Measurements from ENCODE around the gene METTL17. TPM values are rescaled to one million over a fixed set of nuclear protein-coding genes. Genes with fewer than 3 reads are reported as not detected.

The METTL17 gene
- total and polyA plus RNA-seq, 2 donors (not counting 3 experiments of a cell fraction or from before 2014, with no cell fraction given) = 60.6 to 90.6 TPM

DNA sequence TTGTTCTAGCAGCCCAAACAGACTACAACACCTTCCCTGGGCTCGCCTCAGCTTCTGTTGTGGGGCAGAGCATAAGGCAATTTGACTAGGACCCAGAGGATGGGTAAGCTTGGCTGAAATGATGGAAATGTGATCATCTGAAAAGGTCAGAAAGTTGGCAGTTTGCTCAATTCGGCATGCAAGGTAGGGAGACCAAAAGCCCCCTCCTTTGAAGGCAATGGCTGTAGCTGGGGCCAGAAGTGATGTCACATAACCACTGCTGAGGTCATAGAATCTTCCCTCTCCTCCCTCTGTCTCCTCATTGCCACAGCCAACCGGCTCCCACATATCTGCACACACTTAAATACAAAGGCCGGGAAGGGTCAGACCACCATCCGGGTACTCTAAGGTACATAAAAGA is 40.1 kb downstream of the METTL17 start, which contains the start of gene TPPP2:
TSS of gene TPPP2 (plus strand) at position 301 of the 400 bp plus-strand sequence. CDS start 365 bp downstream, outside the sequence.
- CTCF ChIA-PET = interaction anchor here (0.5 to 10.1 kb wide), 3 partner anchors 8 to 22 kb away, joined by 3 to 86 read pairs (median 3); no protein-coding TSS in a partner anchor
- Histone ChIP-seq H4K20me1 (replicated peaks; ENCODE audit: control insufficient read depth, extremely low read depth, insufficient read depth, low read length) (no peaks in the 10 kb centered on the region), H3K4me2 (ENCODE audit: insufficient read depth, low read length) (no peak within 1 kb of the TSS), H3K4me3 (replicated peaks in 1 of 3; ENCODE audit: insufficient read depth in 1 of 3, low read depth in 1 of 3, low read length in 3 of 3) (no peak within 1 kb of the TSS), H3K9ac (replicated peaks; ENCODE audit: extremely low read depth, insufficient read depth, low read length) (no peak within 1 kb of the TSS), H3K4me1 (ENCODE audit: control insufficient read depth, extremely low read depth, insufficient read depth, low read length) (no peaks in the 10 kb centered on the region), H3K36me3 (ENCODE audit: control insufficient read depth in 2 of 2, extremely low read depth in 1 of 2, insufficient read depth in 2 of 2, low read length in 2 of 2) (no peaks in the 10 kb centered on the region), H3K9me3 (replicated peaks; ENCODE audit: control insufficient read depth, insufficient read depth, low read length) (no peaks in the 10 kb centered on the region), H2AFZ (ENCODE audit: low read depth, low read length) (no peak within 1 kb of the TSS), H3K9me1 (replicated peaks; ENCODE audit: control insufficient read depth, extremely low read depth, insufficient read depth, low read length) (no peaks in the 10 kb centered on the region), H3K79me2 (ENCODE audit: control insufficient read depth, insufficient read depth, low read length) (no peaks in the 10 kb centered on the region), H3K27me3 (ENCODE audit: control insufficient read depth in 2 of 2, insufficient read depth in 2 of 2, low read length in 2 of 2) (peaks cover 30 to 34% of the 10 kb centered on the region in 2 experiments), H3K27ac (ENCODE audit: insufficient read depth, low read depth, low read length) (no peak within 1 kb of the TSS)
- intact Hi-C loops (cut with micrococcal nuclease) = no loop called here
- BruUV-seq (replicated peaks) = no TSS peak
- FAIRE-seq = no peak
- dilution Hi-C loops (cut with MboI; ENCODE audit: extremely low pct_ligation_motif_present, low sequenced_read_pairs) = no loop called here
- no peak for DNase-seq (ENCODE audit: low read depth, low spot score)
- TF ChIP-seq EZH2 (IDR thresholded peaks at IDR 0.05; ENCODE audit: borderline replicate concordance, low read depth, low read length, severe bottlenecking) = no peak
- TF ChIP-seq, protein P1, sequence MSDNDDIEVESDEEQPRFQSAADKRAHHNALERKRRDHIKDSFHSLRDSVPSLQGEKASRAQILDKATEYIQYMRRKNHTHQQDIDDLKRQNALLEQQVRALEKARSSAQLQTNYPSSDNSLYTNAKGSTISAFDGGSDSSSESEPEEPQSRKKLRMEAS (IDR thresholded peaks at IDR 0.05; ENCODE audit: insufficient read depth, insufficient read length) = no peak
- no peak for TF ChIP-seq MYC (IDR thresholded peaks at IDR 0.05; ENCODE audit: low read depth, low read length)
- TF ChIP-seq JUN (IDR thresholded peaks at IDR 0.05; ENCODE audit: borderline replicate concordance, insufficient read depth, insufficient read length, low read depth) = no peak
- TF ChIP-seq FOS (IDR thresholded peaks at IDR 0.05; ENCODE audit: borderline replicate concordance, insufficient read depth, low read length) = no peak
- TF ChIP-seq GATA2 (IDR thresholded peaks at IDR 0.05; ENCODE audit: insufficient read depth, insufficient read length, low read depth, low read length) = no peak
- POLR2A ChIA-PET = no interaction called here

GRCh38 chr14:21030531-21030930 is 40.8 kb downstream of the METTL17 start:
- Histone ChIP-seq H4K20me1 (replicated peaks; ENCODE audit: control insufficient read depth, extremely low read depth, insufficient read depth, low read length) (no peaks in the 10 kb centered on the region), H3K9ac (replicated peaks; ENCODE audit: extremely low read depth, insufficient read depth, low read length) (no peak overlapping the region), H3K4me1 (ENCODE audit: control insufficient read depth, extremely low read depth, insufficient read depth, low read length) (no peaks in the 10 kb centered on the region), H3K27ac (ENCODE audit: insufficient read depth, low read depth, low read length) (no peak overlapping the region), H3K9me1 (replicated peaks; ENCODE audit: control insufficient read depth, extremely low read depth, insufficient read depth, low read length) (no peaks in the 10 kb centered on the region), H3K4me2 (ENCODE audit: insufficient read depth, low read length) (no peak overlapping the region), H3K9me3 (replicated peaks; ENCODE audit: control insufficient read depth, insufficient read depth, low read length) (no peaks in the 10 kb centered on the region), H3K36me3 (ENCODE audit: control insufficient read depth in 2 of 2, extremely low read depth in 1 of 2, insufficient read depth in 2 of 2, low read length in 2 of 2) (no peaks in the 10 kb centered on the region), H2AFZ (ENCODE audit: low read depth, low read length) (no peak overlapping the region), H3K79me2 (ENCODE audit: control insufficient read depth, insufficient read depth, low read length) (no peaks in the 10 kb centered on the region), H3K27me3 (ENCODE audit: control insufficient read depth in 2 of 2, insufficient read depth in 2 of 2, low read length in 2 of 2) (peaks cover 30 to 33% of the 10 kb centered on the region in 2 experiments), H3K4me3 (replicated peaks in 1 of 3; ENCODE audit: insufficient read depth in 1 of 3, low read depth in 1 of 3, low read length in 3 of 3) (no peak overlapping the region)
- POLR2A ChIA-PET = no interaction called here
- dilution Hi-C loops (cut with MboI; ENCODE audit: extremely low pct_ligation_motif_present, low sequenced_read_pairs) (no loop called here), intact Hi-C loops (cut with micrococcal nuclease) (no loop called here)
- TF ChIP-seq POLR2A (IDR thresholded peaks at IDR 0.05; ENCODE audit: low read depth, low read length) (no peak), MYC (IDR thresholded peaks at IDR 0.05; ENCODE audit: low read depth, low read length) (no peak), GATA2 (IDR thresholded peaks at IDR 0.05; ENCODE audit: insufficient read depth, insufficient read length, low read depth, low read length) (no peak), POLR2AphosphoS5 (IDR thresholded peaks at IDR 0.05; ENCODE audit: insufficient read depth, low read depth, low read length) (no peak), CTCF (IDR thresholded peaks at IDR 0.05; ENCODE audit: extremely low read depth in 1 of 2, insufficient read depth in 1 of 2, low read depth in 1 of 2, low read length in 2 of 2) (no peak), JUN (IDR thresholded peaks at IDR 0.05; ENCODE audit: borderline replicate concordance, insufficient read depth, insufficient read length, low read depth) (no peak), EZH2 (IDR thresholded peaks at IDR 0.05; ENCODE audit: borderline replicate concordance, low read depth, low read length, severe bottlenecking) (no peak), FOS (IDR thresholded peaks at IDR 0.05; ENCODE audit: borderline replicate concordance, insufficient read depth, low read length) (no peak)
- TF ChIP-seq, protein P1 (IDR thresholded peaks at IDR 0.05; ENCODE audit: insufficient read depth, insufficient read length) = no peak
- no TSS peak for BruUV-seq (replicated peaks)
- CTCF ChIA-PET = interaction anchor here (1.2 to 10.1 kb wide), 3 partner anchors 9 to 62 kb away, joined by 3 to 86 read pairs (median 4); no protein-coding TSS in a partner anchor
- DNase-seq (ENCODE audit: low read depth, low spot score) (no peak), FAIRE-seq (no peak)

All from endothelial cell of umbilical vein (primary cell).